Peyer's patch (tissue), 4 donors: ENCODE results near the gene EHBP1L1.

Source experiments
- POLR2A ChIP-seq, 2 donors: fragments of 450-650 bp; IDR thresholded peaks; one replicate each; pipeline ENCODE4 v1.5.1; 2017; ENCODE audit warnings: antibody characterized with exemption in 2 of 2, mild to moderate bottlenecking in 2 of 2, moderate library complexity in 2 of 2
- TF ChIP-seq, protein P1 (sequence below), 6 experiments: fragments of 450-650 bp in 4 of 6; fragments of 200-600 bp in 2 of 6; sonication (generic) in 1 of 6; IDR thresholded peaks; one replicate each; pipeline ENCODE4 v1.5.1; 2017 to 2019; ENCODE audit warnings: antibody characterized with exemption in 6 of 6, mild to moderate bottlenecking in 3 of 6, moderate library complexity in 1 of 6

DNA sequence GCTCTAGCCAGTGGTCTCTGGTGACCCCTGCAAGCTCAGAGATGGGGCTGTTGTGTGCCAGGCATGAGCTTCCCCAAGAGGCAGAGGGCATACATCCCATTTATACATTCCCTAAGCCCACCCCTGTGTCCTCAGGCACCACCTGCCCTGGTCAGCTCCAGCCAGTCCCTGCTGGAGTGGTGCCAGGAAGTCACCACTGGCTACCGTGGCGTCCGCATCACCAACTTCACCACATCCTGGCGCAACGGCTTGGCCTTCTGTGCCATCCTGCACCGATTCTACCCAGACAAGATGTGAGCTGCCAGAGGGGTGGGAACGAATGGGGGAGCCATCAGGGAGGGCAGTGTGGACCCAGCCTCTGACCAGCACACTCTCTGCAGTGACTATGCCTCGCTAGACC lies 8.3 kb downstream of the EHBP1L1 start:
- TF ChIP-seq, protein P1, sequence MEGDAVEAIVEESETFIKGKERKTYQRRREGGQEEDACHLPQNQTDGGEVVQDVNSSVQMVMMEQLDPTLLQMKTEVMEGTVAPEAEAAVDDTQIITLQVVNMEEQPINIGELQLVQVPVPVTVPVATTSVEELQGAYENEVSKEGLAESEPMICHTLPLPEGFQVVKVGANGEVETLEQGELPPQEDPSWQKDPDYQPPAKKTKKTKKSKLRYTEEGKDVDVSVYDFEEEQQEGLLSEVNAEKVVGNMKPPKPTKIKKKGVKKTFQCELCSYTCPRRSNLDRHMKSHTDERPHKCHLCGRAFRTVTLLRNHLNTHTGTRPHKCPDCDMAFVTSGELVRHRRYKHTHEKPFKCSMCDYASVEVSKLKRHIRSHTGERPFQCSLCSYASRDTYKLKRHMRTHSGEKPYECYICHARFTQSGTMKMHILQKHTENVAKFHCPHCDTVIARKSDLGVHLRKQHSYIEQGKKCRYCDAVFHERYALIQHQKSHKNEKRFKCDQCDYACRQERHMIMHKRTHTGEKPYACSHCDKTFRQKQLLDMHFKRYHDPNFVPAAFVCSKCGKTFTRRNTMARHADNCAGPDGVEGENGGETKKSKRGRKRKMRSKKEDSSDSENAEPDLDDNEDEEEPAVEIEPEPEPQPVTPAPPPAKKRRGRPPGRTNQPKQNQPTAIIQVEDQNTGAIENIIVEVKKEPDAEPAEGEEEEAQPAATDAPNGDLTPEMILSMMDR (IDR thresholded peaks at IDR 0.05), result no peak
- no peak for TF ChIP-seq POLR2A (IDR thresholded peaks at IDR 0.05)
